ENCODE results near the gene METTL8.
"Not testable (repeated sequence)": the region's sequence is repeated elsewhere in the genome, so short reads cannot be mapped to it uniquely, and the experiment has no call there.

Gene METTL8

GRCh38 chr2:171341394-171342066 lies 92.3 kb downstream of the METTL8 start:
- no peak for DNase-seq

DNA sequence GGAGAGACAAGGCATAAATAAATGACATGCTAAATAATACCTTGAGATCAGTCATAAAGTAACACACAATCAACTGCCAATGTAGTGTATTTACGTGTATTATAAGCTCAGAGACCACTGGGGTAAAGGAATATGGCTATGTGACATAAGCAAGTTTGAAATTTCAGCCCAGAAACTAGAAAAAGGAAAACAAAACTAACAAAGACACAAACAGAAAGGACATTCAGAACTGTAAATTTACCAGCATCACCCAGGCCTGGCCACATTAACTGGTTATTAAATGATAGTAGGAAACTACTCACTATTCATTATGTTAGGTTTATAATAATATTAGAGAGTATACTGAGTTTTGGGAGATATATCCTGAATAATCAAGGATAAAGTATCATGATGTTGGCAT lies 98.8 kb downstream of the METTL8 start:
- DNase-seq: no peak

- DNase-seq: no peak
Measured at GRCh38 chr2:171334171-171334570, 99.6 kb downstream of the METTL8 start.

GRCh38 chr2:171330155-171330956 lies 103.4 kb downstream of the METTL8 start:
- DNase-seq: no peak

DNA sequence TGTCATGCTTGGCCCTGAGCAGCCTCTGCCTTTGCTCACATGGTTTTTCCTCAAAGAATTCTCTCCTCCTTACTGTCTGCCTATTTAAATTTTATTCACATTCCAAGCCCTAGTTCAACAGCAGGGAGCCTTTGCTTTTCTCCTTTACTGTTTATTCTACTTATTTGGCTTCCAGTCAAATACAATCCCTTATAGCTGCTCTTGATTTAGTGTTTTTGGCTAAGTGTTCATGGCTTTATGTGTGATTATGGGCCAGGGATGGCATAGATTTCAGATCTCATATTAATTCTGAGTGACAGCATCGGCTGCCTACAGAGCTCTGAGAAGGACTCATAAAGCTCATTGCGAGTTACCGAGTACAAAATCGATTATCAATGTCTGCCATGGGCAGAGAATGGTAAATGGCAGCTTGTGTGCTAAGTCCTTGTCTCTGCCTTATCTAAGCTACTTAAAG lies 106.7 kb downstream of the METTL8 start:
- no peak for DNase-seq

DNA sequence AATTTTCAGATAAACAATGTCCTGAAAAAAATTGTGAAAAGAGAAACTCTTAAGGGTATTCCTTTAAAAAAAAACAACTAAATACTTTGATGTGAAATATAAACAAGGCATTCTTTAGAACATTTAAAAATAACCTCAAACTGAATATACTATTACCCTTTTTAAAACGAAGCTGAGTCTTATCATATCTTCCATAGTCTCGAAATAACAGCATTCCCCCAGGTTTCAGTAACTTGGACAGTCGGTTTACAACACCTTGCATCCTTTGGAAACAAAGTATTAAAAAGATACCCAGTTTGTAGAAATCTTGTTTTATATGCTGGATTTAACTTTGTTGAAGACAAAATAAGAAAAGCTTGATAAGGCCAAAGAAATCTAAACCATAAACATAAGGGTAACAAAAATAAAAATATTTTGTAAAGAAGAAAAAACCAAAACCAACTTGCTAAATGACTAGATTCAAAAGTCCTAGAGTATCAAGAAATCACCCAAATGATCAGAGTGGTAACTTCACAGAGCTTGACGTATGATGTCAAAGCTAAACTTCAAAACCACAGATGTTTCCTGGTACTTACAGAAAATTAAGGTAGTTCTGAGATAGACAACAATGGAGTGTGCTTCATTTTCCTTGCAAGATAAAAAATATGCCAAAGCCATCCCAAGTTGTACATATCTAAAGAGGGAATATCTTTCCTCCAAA lies 107.8 kb downstream of the METTL8 start:
- DNase-seq: no peak

- DNase-seq: no peak
Measured at GRCh38 chr2:171323971-171324528, 109.7 kb downstream of the METTL8 start.

DNA sequence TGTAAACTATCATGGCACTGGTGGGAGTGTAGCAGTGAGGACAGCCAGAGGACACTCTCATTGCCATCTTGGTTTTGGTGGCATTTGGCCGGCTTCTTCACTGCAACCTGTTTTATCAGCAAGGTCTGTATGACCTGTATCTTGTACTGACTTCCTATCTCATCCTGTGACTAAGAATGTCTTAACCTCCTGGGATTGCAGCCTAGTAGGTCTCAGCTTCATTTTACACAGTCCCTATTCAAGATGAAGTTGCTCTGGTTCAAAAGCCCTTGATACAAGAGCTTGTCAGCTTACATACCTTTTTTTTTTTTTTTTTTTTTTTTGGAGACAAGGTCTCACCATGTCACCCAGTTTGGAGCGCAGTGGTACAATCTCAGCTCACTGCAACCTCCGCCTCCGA lies 110.9 kb downstream of the METTL8 start:
- DNase-seq: no peak

DNA sequence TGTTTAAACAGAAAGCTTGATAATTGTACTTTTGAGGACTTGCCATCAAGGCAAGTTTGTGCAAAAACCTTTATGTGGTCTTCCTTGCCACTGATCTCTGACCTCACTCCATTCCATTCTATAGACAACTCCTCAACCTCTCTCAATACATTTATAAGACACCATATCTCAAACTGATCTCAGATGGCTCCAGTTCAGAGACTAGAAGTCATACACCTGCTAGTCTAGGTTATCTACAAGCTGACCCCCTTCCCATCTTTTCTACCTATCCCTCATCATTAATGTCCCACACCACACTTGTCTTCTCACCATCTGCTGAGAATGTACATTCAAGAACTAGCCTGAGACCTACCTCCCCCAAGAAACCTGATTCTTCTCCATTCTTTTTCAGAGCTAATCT lies 113.1 kb downstream of the METTL8 start:
- no peak for DNase-seq

- no peak for DNase-seq
Measured at GRCh38 chr2:171320208-171320621, 113.6 kb downstream of the METTL8 start.

GRCh38 chr2:171319164-171319810 lies 114.5 kb downstream of the METTL8 start:
- peak; percentile 28 for DNase-seq

- no peak for DNase-seq
Measured at GRCh38 chr2:171318463-171318934, 115.3 kb downstream of the METTL8 start.

GRCh38 chr2:171317492-171318125 lies 116.2 kb downstream of the METTL8 start:
- DNase-seq: no peak

- DNase-seq: no peak
Measured at GRCh38 chr2:171316755-171317337, 116.9 kb downstream of the METTL8 start.

GRCh38 chr2:171316220-171316619 lies 117.6 kb downstream of the METTL8 start:
- no peak for DNase-seq

- DNase-seq: no peak
Measured at GRCh38 chr2:171315781-171316180, 118.0 kb downstream of the METTL8 start.

GRCh38 chr2:171312182-171312581 lies 121.6 kb downstream of the METTL8 start:
- not testable (repeated sequence) for DNase-seq

DNA sequence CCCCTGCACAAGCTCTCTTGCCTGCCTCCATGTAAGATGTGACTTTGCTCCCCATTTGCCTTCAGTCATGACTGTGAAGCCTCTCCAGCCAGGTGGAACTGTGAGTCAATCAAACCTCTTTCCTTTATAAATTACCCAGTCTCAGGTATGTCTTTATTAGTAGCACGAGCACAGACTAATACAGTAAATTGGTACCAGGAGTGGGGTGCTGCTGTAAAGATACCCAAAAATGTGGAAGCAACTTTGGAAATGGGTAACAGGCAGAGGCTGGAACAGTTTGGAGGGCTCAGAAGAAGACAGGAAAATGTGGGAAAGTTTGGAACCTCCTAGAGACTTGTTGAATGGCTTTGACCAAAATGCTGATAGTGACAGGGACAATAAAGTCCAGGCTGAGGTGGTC lies 122.2 kb downstream of the METTL8 start:
- DNase-seq: not testable (repeated sequence)

GRCh38 chr2:171310889-171311288 lies 122.9 kb downstream of the METTL8 start:
- DNase-seq: no peak

DNA sequence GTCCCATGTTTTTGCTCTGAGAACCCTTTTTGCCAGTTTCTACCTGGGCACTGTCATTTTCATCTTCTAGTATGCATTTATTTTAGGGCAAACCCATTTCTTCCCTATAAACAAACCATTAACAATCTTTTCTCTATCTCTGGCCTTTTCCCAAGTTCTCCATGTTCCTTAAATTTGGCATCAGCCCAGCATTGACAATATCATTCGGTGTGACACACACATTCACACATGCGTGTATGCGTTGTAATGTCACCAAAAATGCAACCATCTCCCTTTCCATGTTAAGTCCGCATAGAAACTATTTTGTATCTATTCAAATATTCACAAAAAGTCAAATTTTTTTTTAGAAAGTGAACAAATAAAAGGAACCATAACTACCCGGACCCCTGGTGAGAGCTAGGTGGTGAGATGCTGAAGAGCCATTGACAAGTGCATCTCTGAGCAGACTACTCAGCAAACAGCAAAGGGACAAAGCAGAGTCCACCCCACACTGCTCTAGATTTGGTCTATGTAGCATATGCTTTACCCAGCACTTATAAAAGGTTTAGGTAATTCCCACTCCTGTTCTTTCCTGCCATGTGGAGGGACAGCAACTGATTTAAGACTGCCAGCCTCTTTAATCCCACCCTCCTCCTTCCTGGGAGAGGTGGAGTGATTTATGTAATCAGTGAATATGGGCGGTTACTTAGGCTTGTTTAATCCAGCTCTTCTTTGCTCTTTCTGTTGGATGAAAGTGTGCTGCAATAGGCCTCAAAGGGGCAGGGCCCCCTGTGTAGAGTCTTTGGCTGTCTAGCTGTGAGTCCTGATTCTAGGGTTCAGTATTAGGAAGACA lies 124.1 kb downstream of the METTL8 start:
- no peak for DNase-seq

All from activated CD4-positive, alpha-beta T cell treated with anti-CD3 and anti-CD28 coated beads, Interleukin-2, amount 50 U/mL, for 1 hour (primary cell).